Neural progenitor cell (in vitro differentiated cells): ENCODE results near the gene ARHGAP5. TPM values are rescaled to one million over a fixed set of nuclear protein-coding genes. Genes with fewer than 3 reads are reported as not detected.

ENCODE experiments used
- DNase-seq: peaks from one replicate; pipeline ENCODE4 v3.0.0-alpha.2; 2016; ENCODE audit warnings: low spot score
- H2AFZ ChIP-seq: fragments of 200-600 bp; sonication (generic); replicated peaks from 2 replicates; pipeline ENCODE4 v1.6.1; 2016; ENCODE audit warnings: antibody characterized with exemption
- H3F3A ChIP-seq: fragments of 200-600 bp; sonication (generic); 2 replicates; pipeline ENCODE4 v1.6.1; 2016; ENCODE audit warnings: antibody characterized with exemption, low read depth
- H3K27ac ChIP-seq: fragments of 200-600 bp; sonication (generic); 2 replicates; pipeline ENCODE4 v1.5.1; 2016; ENCODE audit warnings: mild to moderate bottlenecking
- H3K27me3 ChIP-seq: fragments of 200-600 bp; sonication (generic); 2 replicates; pipeline ENCODE4 v1.6.1; 2016; ENCODE audit warnings: mild to moderate bottlenecking, moderate library complexity
- H3K36me3 ChIP-seq: fragments of 200-600 bp; sonication (generic); 2 replicates; pipeline ENCODE4 v1.5.1; 2016
- H3K4me1 ChIP-seq: fragments of 200-600 bp; sonication (generic); 2 replicates; pipeline ENCODE4 v1.6.1; 2016; ENCODE audit warnings: mixed run types
- H3K4me2 ChIP-seq: fragments of 200-600 bp; sonication (generic); 2 replicates; pipeline ENCODE4 v1.6.1; 2016
- H3K4me3 ChIP-seq: fragments of 200-600 bp; sonication (generic); 2 replicates; pipeline ENCODE4 v1.5.1; 2016
- H3K79me2 ChIP-seq: fragments of 200-600 bp; sonication (generic); 2 replicates; pipeline ENCODE4 v1.6.1; 2016; ENCODE audit warnings: low read depth
- H3K9ac ChIP-seq: fragments of 200-600 bp; sonication (generic); 2 replicates; pipeline ENCODE4 v1.6.1; 2016
- H3K9me3 ChIP-seq: fragments of 200-600 bp; sonication (generic); 2 replicates; pipeline ENCODE4 v1.5.1; 2016; ENCODE audit warnings: low read depth
- H4K20me1 ChIP-seq: fragments of 200-600 bp; sonication (generic); 2 replicates; pipeline ENCODE4 v1.6.1; 2016; ENCODE audit warnings: low read depth
- H3K27ac Mint-ChIP-seq: 3 replicates; pipeline ENCODE4 v1.8.0; 2021; ENCODE audit warnings: mixed read lengths
- H3K27me3 Mint-ChIP-seq: 2 replicates; pipeline ENCODE4 v1.8.0; 2022; ENCODE audit warnings: low read depth, mild to moderate bottlenecking, inconsistent platforms, moderate library complexity, mixed read lengths; ENCODE audit not compliant: insufficient read depth
- H3K36me3 Mint-ChIP-seq: 3 replicates; pipeline ENCODE4 v1.8.0; 2021; ENCODE audit warnings: mixed read lengths
- H3K4me1 Mint-ChIP-seq: 3 replicates; pipeline ENCODE4 v1.8.0; 2021; ENCODE audit warnings: mixed read lengths
- H3K4me3 Mint-ChIP-seq: 3 replicates; pipeline ENCODE4 v1.8.0; 2021; ENCODE audit warnings: mild to moderate bottlenecking, moderate library complexity, mixed read lengths
- H3K9me3 Mint-ChIP-seq: 3 replicates; pipeline ENCODE4 v1.8.0; 2020; ENCODE audit warnings: mixed read lengths
- CTCF ChIP-seq: fragments of 200-600 bp; sonication (generic); IDR thresholded peaks from 2 replicates; pipeline ENCODE4 v1.5.1; 2017; ENCODE audit warnings: antibody characterized with exemption, mild to moderate bottlenecking
- EZH2 ChIP-seq: fragments of 200-600 bp; sonication (generic); IDR thresholded peaks from 2 replicates; pipeline ENCODE4 v1.6.1; 2017; ENCODE audit warnings: antibody characterized with exemption, mild to moderate bottlenecking, moderate library complexity
- EZH2phosphoT487 ChIP-seq: fragments of 200-600 bp; sonication (generic); IDR thresholded peaks from 2 replicates; pipeline ENCODE4 v1.6.1; 2017; ENCODE audit warnings: antibody characterized with exemption
- total RNA-seq: library from RNA; depleted of rRNA; stranded (reverse); fragments of >200 nt; gene quantifications from 2 replicates; pipeline ENCODE4 v1.2.3, GENCODE V29; 2015; ENCODE audit warnings: low replicate concordance

The ARHGAP5 gene
- total RNA-seq, 1 donor from 2014 or later = 202 TPM

- Mint-ChIP-seq H3K4me1 (no peaks in the 10 kb centered on the region), H3K27ac (no peak overlapping the region), H3K9me3 (peaks cover 12% of the 10 kb centered on the region), H3K4me3 (no peak overlapping the region), H3K36me3 (peaks cover 3% of the 10 kb centered on the region), H3K27me3 (no peaks in the 10 kb centered on the region)
- Histone ChIP-seq H3K36me3 (no peaks in the 10 kb centered on the region), H3F3A (no peaks in the 10 kb centered on the region), H3K4me3 (no peak overlapping the region), H3K9me3 (peaks cover 6% of the 10 kb centered on the region), H4K20me1 (no peaks in the 10 kb centered on the region), H3K27ac (no peak overlapping the region), H3K9ac (no peak overlapping the region), H3K27me3 (no peaks in the 10 kb centered on the region), H3K4me1 (no peaks in the 10 kb centered on the region), H3K4me2 (no peak overlapping the region), H3K79me2 (no peaks in the 10 kb centered on the region), H2AFZ (no peak overlapping the region)
- TF ChIP-seq EZH2phosphoT487 (no peak), CTCF (no peak)
- DNase-seq = no peak
Observed at GRCh38 chr14:32186248-32186647, 109.1 kb downstream of the ARHGAP5 start.

- Histone ChIP-seq H3K27me3 (no peaks in the 10 kb centered on the region), H3K27ac (no peak overlapping the region), H3K79me2 (no peaks in the 10 kb centered on the region), H3K4me1 (no peaks in the 10 kb centered on the region), H3K36me3 (no peaks in the 10 kb centered on the region), H3F3A (no peaks in the 10 kb centered on the region), H2AFZ (no peak overlapping the region), H3K4me2 (no peak overlapping the region), H4K20me1 (no peaks in the 10 kb centered on the region), H3K9me3 (peaks cover 6% of the 10 kb centered on the region), H3K9ac (no peak overlapping the region), H3K4me3 (no peak overlapping the region)
- TF ChIP-seq EZH2 = no peak
- TF ChIP-seq CTCF = no peak
- no peak for TF ChIP-seq EZH2phosphoT487
- no peaks in the 10 kb centered on the region for H3K4me1 Mint-ChIP-seq
- H3K4me3 Mint-ChIP-seq = no peak overlapping the region
- no peak for DNase-seq
- H3K36me3 Mint-ChIP-seq = no peaks in the 10 kb centered on the region
- H3K9me3 Mint-ChIP-seq = peaks cover 7% of the 10 kb centered on the region
- no peaks in the 10 kb centered on the region for H3K27me3 Mint-ChIP-seq
- H3K27ac Mint-ChIP-seq = no peak overlapping the region
Observed at GRCh38 chr14:32189811-32190210, 112.7 kb downstream of the ARHGAP5 start.

DNA sequence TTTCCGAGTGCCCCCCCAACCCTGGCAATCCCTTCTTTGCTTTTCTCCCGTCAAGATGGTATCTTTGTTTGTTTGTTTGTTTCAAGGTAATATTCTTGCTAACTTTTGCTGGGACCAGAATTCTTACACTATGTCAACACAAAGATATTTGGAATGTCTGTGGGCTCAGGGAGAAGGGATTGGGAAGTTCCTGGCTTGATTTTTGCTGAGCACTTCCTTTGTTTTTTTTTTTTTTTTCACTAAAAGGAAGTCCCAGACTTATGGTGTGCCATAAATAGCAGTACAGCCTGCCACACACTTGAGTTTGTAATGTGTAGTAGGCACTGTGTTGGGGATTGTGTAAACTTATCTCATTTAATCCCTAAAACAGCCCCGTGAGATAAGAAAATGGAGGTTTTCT is 113.6 kb downstream of the ARHGAP5 start:
- H3K36me3 Mint-ChIP-seq = no peaks in the 10 kb centered on the region
- TF ChIP-seq EZH2 (no peak), EZH2phosphoT487 (no peak), CTCF (no peak)
- Histone ChIP-seq H3K36me3 (no peaks in the 10 kb centered on the region), H3K79me2 (no peaks in the 10 kb centered on the region), H3K4me1 (no peaks in the 10 kb centered on the region), H3K4me2 (no peak overlapping the region), H3K4me3 (no peak overlapping the region), H2AFZ (no peak overlapping the region), H3K9me3 (no peaks in the 10 kb centered on the region), H3F3A (no peaks in the 10 kb centered on the region), H3K9ac (no peak overlapping the region), H4K20me1 (no peaks in the 10 kb centered on the region), H3K27ac (no peak overlapping the region), H3K27me3 (no peaks in the 10 kb centered on the region)
- no peak for DNase-seq
- no peak overlapping the region for H3K4me3 Mint-ChIP-seq
- H3K27ac Mint-ChIP-seq = no peak overlapping the region
- H3K27me3 Mint-ChIP-seq = no peaks in the 10 kb centered on the region
- no peaks in the 10 kb centered on the region for H3K4me1 Mint-ChIP-seq
- H3K9me3 Mint-ChIP-seq = peaks cover 7% of the 10 kb centered on the region
